Measurements from ENCODE around the gene PARS2.

GRCh38 chr1:54723985-54724384, 40.3 kb downstream of the PARS2 start:
- no peak for TF ChIP-seq POLR2A (IDR thresholded peaks at IDR 0.05)
- no peak for TF ChIP-seq CTCF (IDR thresholded peaks at IDR 0.05)
